H9 (cell line): ENCODE data around the gene TMEM266. TPM values are rescaled to one million over a fixed set of nuclear protein-coding genes. Genes with fewer than 3 reads are reported as not detected.

Experiments
- DNase-seq: peaks from one replicate; pipeline ENCODE4 v3.0.0-alpha.2; 2017
- H2AFZ ChIP-seq: one replicate; pipeline ENCODE4 v1.6.1; 2013; ENCODE audit warnings: mild to moderate bottlenecking, low read length, control low read depth, moderate library complexity
- H2AK5ac ChIP-seq: 2 replicates; pipeline ENCODE4 v1.6.1; 2013; ENCODE audit warnings: low read length, control low read depth, mixed read lengths; ENCODE audit not compliant: insufficient read length
- H2BK120ac ChIP-seq: one replicate; pipeline ENCODE4 v1.6.1; 2013; ENCODE audit warnings: low read depth, mild to moderate bottlenecking, low read length, control low read depth, inconsistent platforms; ENCODE audit not compliant: poor library complexity, severe bottlenecking
- H2BK12ac ChIP-seq: 2 replicates; pipeline ENCODE4 v1.6.1; 2013; ENCODE audit warnings: low read length, control low read depth, mixed read lengths, low read depth; ENCODE audit not compliant: insufficient read length
- H2BK15ac ChIP-seq: 2 replicates; pipeline ENCODE4 v1.6.1; 2013; ENCODE audit warnings: low read depth, low read length, control low read depth
- H2BK20ac ChIP-seq: one replicate; pipeline ENCODE4 v1.6.1; 2013; ENCODE audit warnings: low read depth, mild to moderate bottlenecking, low read length, control low read depth, inconsistent platforms; ENCODE audit not compliant: poor library complexity, severe bottlenecking
- H2BK5ac ChIP-seq: 2 replicates; pipeline ENCODE4 v1.6.1; 2013; ENCODE audit warnings: low read length, control low read depth, mixed read lengths; ENCODE audit not compliant: insufficient read length
- H3K14ac ChIP-seq: 2 replicates; pipeline ENCODE4 v1.6.1; 2013; ENCODE audit warnings: low read length, control low read depth; ENCODE audit not compliant: insufficient read depth
- H3K18ac ChIP-seq: 2 replicates; pipeline ENCODE4 v1.6.1; 2013; ENCODE audit warnings: low read depth, mild to moderate bottlenecking, mixed read lengths, low read length, control low read depth; ENCODE audit not compliant: insufficient read length
- H3K23ac ChIP-seq: 2 replicates; pipeline ENCODE4 v1.6.1; 2013; ENCODE audit warnings: low read length, control low read depth, mixed read lengths, low read depth; ENCODE audit not compliant: insufficient read length
- H3K23me2 ChIP-seq: 2 replicates; pipeline ENCODE4 v1.6.1; 2013; ENCODE audit warnings: low read depth, mild to moderate bottlenecking, mixed read lengths, low read length, control low read depth; ENCODE audit not compliant: insufficient read length, poor library complexity, severe bottlenecking
- H3K27ac ChIP-seq: 2 replicates; pipeline ENCODE4 v1.5.1; 2013; ENCODE audit warnings: low read length, control low read depth, mixed read lengths, low read depth; ENCODE audit not compliant: insufficient read length
- H3K27me3 ChIP-seq: 2 replicates; pipeline ENCODE4 v1.6.1; 2013; ENCODE audit warnings: low read length, control low read depth, inconsistent platforms; ENCODE audit not compliant: insufficient read depth
- H3K4ac ChIP-seq: 2 replicates; pipeline ENCODE4 v1.6.1; 2013; ENCODE audit warnings: low read depth, mild to moderate bottlenecking, control low read depth, inconsistent platforms, low read length, moderate library complexity
- H3K4me1 ChIP-seq: 2 replicates; pipeline ENCODE4 v1.6.1; 2013; ENCODE audit warnings: low read length, control low read depth, inconsistent platforms; ENCODE audit not compliant: insufficient read depth
- H3K4me2 ChIP-seq: 2 replicates; pipeline ENCODE4 v1.6.1; 2013; ENCODE audit warnings: low read length, control low read depth, mixed read lengths; ENCODE audit not compliant: insufficient read length, insufficient read depth
- H3K56ac ChIP-seq: 2 replicates; pipeline ENCODE4 v1.6.1; 2013; ENCODE audit warnings: low read depth, mild to moderate bottlenecking, mixed read lengths, low read length, control low read depth; ENCODE audit not compliant: insufficient read length
- H3K79me1 ChIP-seq: 2 replicates; pipeline ENCODE4 v1.6.1; 2013; ENCODE audit warnings: low read depth, mild to moderate bottlenecking, moderate library complexity, low read length, control low read depth, inconsistent platforms; ENCODE audit not compliant: insufficient read depth, poor library complexity, severe bottlenecking
- H3K79me2 ChIP-seq: 2 replicates; pipeline ENCODE4 v1.6.1; 2013; ENCODE audit warnings: low read length, control low read depth, inconsistent platforms; ENCODE audit not compliant: insufficient read depth
- H3K9ac ChIP-seq: 2 replicates; pipeline ENCODE4 v1.6.1; 2013; ENCODE audit warnings: low read length, control low read depth, mixed read lengths; ENCODE audit not compliant: insufficient read length; ENCODE audit errors: extremely low read depth
- H3K9me3 ChIP-seq: one replicate; pipeline ENCODE4 v1.6.1; 2013; ENCODE audit warnings: low read depth, low read length, inconsistent platforms; ENCODE audit not compliant: control insufficient read depth
- H3T11ph ChIP-seq: one replicate; pipeline ENCODE4 v1.6.1; 2013; ENCODE audit warnings: mild to moderate bottlenecking, low read length, control low read depth, inconsistent platforms
- H4K20me1 ChIP-seq: one replicate; pipeline ENCODE4 v1.6.1; 2013; ENCODE audit not compliant: control insufficient read depth, insufficient read length, insufficient read depth
- H4K5ac ChIP-seq: 2 replicates; pipeline ENCODE4 v1.6.1; 2013; ENCODE audit warnings: low read depth, mild to moderate bottlenecking, mixed read lengths, low read length, control low read depth; ENCODE audit not compliant: insufficient read length
- H4K8ac ChIP-seq: replicated peaks from 2 replicates; pipeline ENCODE4 v1.6.1; 2013; ENCODE audit warnings: low read length, control low read depth, mixed read lengths, low read depth; ENCODE audit not compliant: insufficient read length
- H4K91ac ChIP-seq: 2 replicates; pipeline ENCODE4 v1.6.1; 2013; ENCODE audit warnings: low read depth, mild to moderate bottlenecking, moderate library complexity, mixed read lengths, low read length, control low read depth; ENCODE audit not compliant: insufficient read length
- H3K27ac Mint-ChIP-seq, 3 experiments: 2 replicates in 2 of 3; 3 replicates in 1 of 3; pipeline ENCODE4 v1.8.0; 2020 to 2021; ENCODE audit warnings: mixed read lengths in 3 of 3, mild to moderate bottlenecking in 1 of 3, moderate library complexity in 1 of 3
- H3K27me3 Mint-ChIP-seq: 2 replicates; pipeline ENCODE4 v1.8.0; 2021; ENCODE audit warnings: low read depth, mild to moderate bottlenecking, moderate library complexity, mixed read lengths
- H3K36me3 Mint-ChIP-seq, 3 experiments: 2 replicates in 2 of 3; 3 replicates in 1 of 3; pipeline ENCODE4 v1.8.0; 2020 to 2021; ENCODE audit warnings: low read depth in 3 of 3, mixed read lengths in 3 of 3; ENCODE audit not compliant: insufficient read depth in 1 of 3
- H3K4me1 Mint-ChIP-seq, 2 experiments: 2 replicates each; pipeline ENCODE4 v1.8.0; 2020; ENCODE audit warnings: mixed read lengths in 2 of 2
- H3K4me3 Mint-ChIP-seq, 2 experiments: 2 replicates in 1 of 2; 3 replicates in 1 of 2; pipeline ENCODE4 v1.8.0; 2020 to 2021; ENCODE audit warnings: mild to moderate bottlenecking in 2 of 2, mixed read lengths in 2 of 2, moderate library complexity in 1 of 2
- H3K9me3 Mint-ChIP-seq, 2 experiments: 2 replicates in 1 of 2; 3 replicates in 1 of 2; pipeline ENCODE4 v1.8.0; 2020; ENCODE audit warnings: mild to moderate bottlenecking in 2 of 2, mixed read lengths in 2 of 2, moderate library complexity in 1 of 2
- CTCF ChIP-seq: fragments of 200-600 bp; sonication (generic); conservative IDR thresholded peaks from 3 replicates; pipeline ENCODE4 v1.8.0; 2021; ENCODE audit warnings: antibody characterized with exemption, mild to moderate bottlenecking
- WGBS: extraction: QIAGEN DNeasy Blood & Tissue Kit; methylation state at CpG from one replicate; pipeline ENCODE4 v1.1.7; 2013; ENCODE audit warnings: missing lambda C conversion rate, low lambda C conversion rate, mixed read lengths; ENCODE audit not compliant: insufficient read length; ENCODE audit errors: extremely low coverage; 5-methylcytosine and 5-hydroxymethylcytosine counted together
- total RNA-seq: library from RNA; stranded (reverse); gene quantifications from 2 replicates; pipeline ENCODE4 v1.2.1, GENCODE V29; 2021

TMEM266 gene
- total RNA-seq, 1 experiment from 2014 or later: 0.81 TPM

GRCh38 chr15:76183930-76184649 lies 124.3 kb downstream of the TMEM266 start:
- no peaks in the 10 kb centered on the region; a peak in 1 of 7 replicates for H3K36me3 Mint-ChIP-seq
- Histone ChIP-seq H3K56ac (no peak overlapping the region), H2BK20ac (no peak overlapping the region), H4K20me1 (no peaks in the 10 kb centered on the region), H2BK12ac (no peak overlapping the region), H3T11ph (no peak overlapping the region), H3K9ac (no peak overlapping the region), H2AK5ac (no peak overlapping the region), H3K23me2 (peaks cover 3% of the 10 kb centered on the region), H4K5ac (no peak overlapping the region), H2BK15ac (no peak overlapping the region), H3K79me2 (no peaks in the 10 kb centered on the region), H2BK120ac (no peak overlapping the region), H3K79me1 (no peaks in the 10 kb centered on the region), H3K14ac (no peak overlapping the region), H3K27me3 (no peaks in the 10 kb centered on the region), H3K9me3 (no peaks in the 10 kb centered on the region), H4K91ac (no peak overlapping the region), H4K8ac (no peak overlapping the region), H3K27ac (no peak overlapping the region), H3K4ac (no peak overlapping the region), H2BK5ac (no peak overlapping the region), H2AFZ (no peak overlapping the region), H3K18ac (no peak overlapping the region), H3K23ac (no peak overlapping the region), H3K4me2 (no peak overlapping the region), H3K4me1 (no peaks in the 10 kb centered on the region)
- no peak for TF ChIP-seq CTCF
- H3K27ac Mint-ChIP-seq: no peak overlapping the region
- peaks cover 3 to 9% of the 10 kb centered on the region in 2 experiments; a peak in 2 of 4 replicates for H3K4me1 Mint-ChIP-seq
- H3K4me3 Mint-ChIP-seq: no peak overlapping the region
- no CpG with 5 or more reads among the region's 10 CpGs for WGBS
- H3K27me3 Mint-ChIP-seq: peaks cover 15% of the 10 kb centered on the region
- H3K9me3 Mint-ChIP-seq: no peaks in the 10 kb centered on the region; a peak in 1 of 5 replicates
- no peak for DNase-seq
